Sigmoid colon (tissue), 4 donors: ENCODE results near the gene OPRL1.

ENCODE experiments used
- EP300 ChIP-seq, 4 donors: sonication (generic); formaldehyde crosslinking; IDR thresholded peaks; one replicate each; pipeline ENCODE4 v1.6.1; 2017; ENCODE audit warnings: antibody characterized with exemption in 4 of 4
- POLR2A ChIP-seq, 2 donors: fragments of 450-650 bp; IDR thresholded peaks; one replicate each; pipeline ENCODE4 v1.6.1; 2016; ENCODE audit warnings: antibody characterized with exemption in 2 of 2, mild to moderate bottlenecking in 2 of 2, moderate library complexity in 2 of 2
- TF ChIP-seq, protein P1 (sequence below), 4 experiments: fragments of 450-650 bp in 3 of 4; fragments of 200-600 bp in 1 of 4; IDR thresholded peaks; one replicate each; pipeline ENCODE4 v1.5.1; 2016 to 2019; ENCODE audit warnings: antibody characterized with exemption in 4 of 4, mild to moderate bottlenecking in 3 of 4, moderate library complexity in 2 of 4

DNA sequence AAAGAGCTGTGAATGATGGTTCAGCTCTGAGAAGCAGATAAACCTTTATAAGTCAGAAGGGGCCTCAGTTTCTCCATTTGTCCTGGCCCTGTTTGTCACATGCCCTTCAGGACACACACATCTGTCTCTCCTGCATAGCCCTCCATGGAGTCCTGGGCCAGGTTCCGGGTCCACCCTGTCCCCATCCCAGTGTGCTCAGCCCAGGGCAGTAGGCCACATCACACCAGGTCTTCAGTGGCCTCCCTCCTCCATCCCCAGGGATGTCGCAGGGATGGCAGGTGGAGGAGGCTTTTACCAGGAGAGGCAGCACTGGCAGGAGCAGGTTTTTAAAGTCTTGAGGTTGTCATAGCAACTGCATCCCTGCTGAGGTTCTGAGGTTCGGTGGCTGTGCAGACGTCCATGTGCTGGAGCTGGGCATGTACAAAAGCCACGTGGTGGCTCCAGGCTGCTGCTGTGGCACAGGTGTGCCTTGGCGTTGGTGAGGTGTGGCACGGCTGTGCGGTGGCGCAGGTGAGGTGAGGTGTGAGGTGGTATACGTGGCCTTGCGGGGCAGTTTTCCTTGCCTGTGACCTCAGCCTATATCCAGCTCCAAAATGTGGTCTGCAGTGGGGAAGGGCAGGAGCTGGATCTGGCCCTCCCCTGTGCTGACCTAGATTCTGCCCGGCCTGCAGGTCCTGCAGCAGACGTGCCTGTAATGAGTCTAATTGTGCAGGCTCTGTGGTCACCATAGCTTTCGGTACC is 35.5 kb downstream of the OPRL1 start:
- TF ChIP-seq, protein P1, sequence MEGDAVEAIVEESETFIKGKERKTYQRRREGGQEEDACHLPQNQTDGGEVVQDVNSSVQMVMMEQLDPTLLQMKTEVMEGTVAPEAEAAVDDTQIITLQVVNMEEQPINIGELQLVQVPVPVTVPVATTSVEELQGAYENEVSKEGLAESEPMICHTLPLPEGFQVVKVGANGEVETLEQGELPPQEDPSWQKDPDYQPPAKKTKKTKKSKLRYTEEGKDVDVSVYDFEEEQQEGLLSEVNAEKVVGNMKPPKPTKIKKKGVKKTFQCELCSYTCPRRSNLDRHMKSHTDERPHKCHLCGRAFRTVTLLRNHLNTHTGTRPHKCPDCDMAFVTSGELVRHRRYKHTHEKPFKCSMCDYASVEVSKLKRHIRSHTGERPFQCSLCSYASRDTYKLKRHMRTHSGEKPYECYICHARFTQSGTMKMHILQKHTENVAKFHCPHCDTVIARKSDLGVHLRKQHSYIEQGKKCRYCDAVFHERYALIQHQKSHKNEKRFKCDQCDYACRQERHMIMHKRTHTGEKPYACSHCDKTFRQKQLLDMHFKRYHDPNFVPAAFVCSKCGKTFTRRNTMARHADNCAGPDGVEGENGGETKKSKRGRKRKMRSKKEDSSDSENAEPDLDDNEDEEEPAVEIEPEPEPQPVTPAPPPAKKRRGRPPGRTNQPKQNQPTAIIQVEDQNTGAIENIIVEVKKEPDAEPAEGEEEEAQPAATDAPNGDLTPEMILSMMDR (IDR thresholded peaks at IDR 0.05), result no peak
- no peak for TF ChIP-seq POLR2A (IDR thresholded peaks at IDR 0.05)
- TF ChIP-seq EP300 (IDR thresholded peaks at IDR 0.05), result no peak
